Neural progenitor cell (in vitro differentiated cells): ENCODE measurements around the gene C3orf52.

Experiments
- EZH2 ChIP-seq: fragments of 200-600 bp; sonication (generic); IDR thresholded peaks from 2 replicates; pipeline ENCODE4 v1.6.1; 2017; ENCODE audit warnings: antibody characterized with exemption, mild to moderate bottlenecking, moderate library complexity
- EZH2phosphoT487 ChIP-seq: fragments of 200-600 bp; sonication (generic); IDR thresholded peaks from 2 replicates; pipeline ENCODE4 v1.6.1; 2017; ENCODE audit warnings: antibody characterized with exemption
- TF ChIP-seq, protein P1 (sequence below): fragments of 200-600 bp; sonication (generic); IDR thresholded peaks from 2 replicates; pipeline ENCODE4 v1.5.1; 2017; ENCODE audit warnings: antibody characterized with exemption, mild to moderate bottlenecking

GRCh38 chr3:112115161-112115739 is 29.1 kb downstream of the C3orf52 start:
- TF ChIP-seq, protein P1, sequence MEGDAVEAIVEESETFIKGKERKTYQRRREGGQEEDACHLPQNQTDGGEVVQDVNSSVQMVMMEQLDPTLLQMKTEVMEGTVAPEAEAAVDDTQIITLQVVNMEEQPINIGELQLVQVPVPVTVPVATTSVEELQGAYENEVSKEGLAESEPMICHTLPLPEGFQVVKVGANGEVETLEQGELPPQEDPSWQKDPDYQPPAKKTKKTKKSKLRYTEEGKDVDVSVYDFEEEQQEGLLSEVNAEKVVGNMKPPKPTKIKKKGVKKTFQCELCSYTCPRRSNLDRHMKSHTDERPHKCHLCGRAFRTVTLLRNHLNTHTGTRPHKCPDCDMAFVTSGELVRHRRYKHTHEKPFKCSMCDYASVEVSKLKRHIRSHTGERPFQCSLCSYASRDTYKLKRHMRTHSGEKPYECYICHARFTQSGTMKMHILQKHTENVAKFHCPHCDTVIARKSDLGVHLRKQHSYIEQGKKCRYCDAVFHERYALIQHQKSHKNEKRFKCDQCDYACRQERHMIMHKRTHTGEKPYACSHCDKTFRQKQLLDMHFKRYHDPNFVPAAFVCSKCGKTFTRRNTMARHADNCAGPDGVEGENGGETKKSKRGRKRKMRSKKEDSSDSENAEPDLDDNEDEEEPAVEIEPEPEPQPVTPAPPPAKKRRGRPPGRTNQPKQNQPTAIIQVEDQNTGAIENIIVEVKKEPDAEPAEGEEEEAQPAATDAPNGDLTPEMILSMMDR: no peak
- TF ChIP-seq EZH2 (no peak), EZH2phosphoT487 (no peak)
